ENCODE data around the gene FAAP100. TPM values are rescaled to one million over a fixed set of nuclear protein-coding genes. Genes with fewer than 3 reads are reported as not detected.

Gene FAAP100
- total and polyA plus RNA-seq, 2 experiments from 2014 or later, result 18.3 to 34.4 TPM

DNA sequence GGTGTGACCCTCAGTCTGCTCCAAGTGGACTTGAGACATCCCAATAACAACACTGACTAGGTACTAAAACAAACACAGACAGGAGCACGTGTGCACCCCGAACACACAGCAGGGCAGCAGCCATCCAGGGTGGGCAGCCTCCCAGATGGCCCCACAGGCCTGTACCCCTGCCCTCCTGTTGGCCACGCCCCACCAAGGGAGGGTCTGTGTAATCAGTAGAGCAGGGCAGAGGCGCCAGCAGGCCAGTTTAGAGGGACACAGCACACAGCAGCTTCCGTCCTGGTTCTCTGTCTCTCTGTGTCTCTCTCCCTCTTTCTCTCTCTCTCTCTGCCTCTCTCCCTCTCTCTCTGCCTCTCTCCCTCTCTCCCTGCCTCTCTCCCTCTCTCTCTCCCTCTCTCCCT, 61.0 kb downstream of the FAAP100 start:
- H3K9me2 ChIP-seq (replicated peaks; ENCODE audit: insufficient read depth), result no peaks in the 10 kb centered on the region
- no peaks in the 10 kb centered on the region for H4K20me1 ChIP-seq (ENCODE audit: insufficient read depth, poor library complexity, severe bottlenecking)
- H3K4me1 ChIP-seq (ENCODE audit: insufficient read depth), result peaks cover 36% of the 10 kb centered on the region
- H3K79me2 ChIP-seq, result peaks cover 4% of the 10 kb centered on the region
- no peaks in the 10 kb centered on the region for H3K27me3 ChIP-seq
- no peak overlapping the region for H3K4me3 ChIP-seq
- 51% methylated on average over 4 of the region's 5 CpGs for WGBS (ENCODE audit: low lambda C conversion rate, missing lambda C conversion rate)
- H3K27ac ChIP-seq, result peak overlapping the region; percentile 37
- no peaks in the 10 kb centered on the region for H3K36me3 ChIP-seq (replicated peaks; ENCODE audit: insufficient read depth, low read depth)
- DNase-seq (ENCODE audit: low spot score), result peak; percentile 73
- TF ChIP-seq EZH2phosphoT487 (IDR thresholded peaks at IDR 0.05; ENCODE audit: low read depth, severe bottlenecking, unreplicated experiment) (no peak), CTCF (IDR thresholded peaks at IDR 0.05; ENCODE audit: poor library complexity) (no peak), EZH2 (IDR thresholded peaks at IDR 0.05; ENCODE audit: borderline replicate concordance) (no peak)
- H3K4me2 ChIP-seq, result peak overlapping the region; percentile 42
- no peaks in the 10 kb centered on the region for H3K9me3 ChIP-seq (ENCODE audit: low read depth)
- no peak overlapping the region for H2AFZ ChIP-seq

DNA sequence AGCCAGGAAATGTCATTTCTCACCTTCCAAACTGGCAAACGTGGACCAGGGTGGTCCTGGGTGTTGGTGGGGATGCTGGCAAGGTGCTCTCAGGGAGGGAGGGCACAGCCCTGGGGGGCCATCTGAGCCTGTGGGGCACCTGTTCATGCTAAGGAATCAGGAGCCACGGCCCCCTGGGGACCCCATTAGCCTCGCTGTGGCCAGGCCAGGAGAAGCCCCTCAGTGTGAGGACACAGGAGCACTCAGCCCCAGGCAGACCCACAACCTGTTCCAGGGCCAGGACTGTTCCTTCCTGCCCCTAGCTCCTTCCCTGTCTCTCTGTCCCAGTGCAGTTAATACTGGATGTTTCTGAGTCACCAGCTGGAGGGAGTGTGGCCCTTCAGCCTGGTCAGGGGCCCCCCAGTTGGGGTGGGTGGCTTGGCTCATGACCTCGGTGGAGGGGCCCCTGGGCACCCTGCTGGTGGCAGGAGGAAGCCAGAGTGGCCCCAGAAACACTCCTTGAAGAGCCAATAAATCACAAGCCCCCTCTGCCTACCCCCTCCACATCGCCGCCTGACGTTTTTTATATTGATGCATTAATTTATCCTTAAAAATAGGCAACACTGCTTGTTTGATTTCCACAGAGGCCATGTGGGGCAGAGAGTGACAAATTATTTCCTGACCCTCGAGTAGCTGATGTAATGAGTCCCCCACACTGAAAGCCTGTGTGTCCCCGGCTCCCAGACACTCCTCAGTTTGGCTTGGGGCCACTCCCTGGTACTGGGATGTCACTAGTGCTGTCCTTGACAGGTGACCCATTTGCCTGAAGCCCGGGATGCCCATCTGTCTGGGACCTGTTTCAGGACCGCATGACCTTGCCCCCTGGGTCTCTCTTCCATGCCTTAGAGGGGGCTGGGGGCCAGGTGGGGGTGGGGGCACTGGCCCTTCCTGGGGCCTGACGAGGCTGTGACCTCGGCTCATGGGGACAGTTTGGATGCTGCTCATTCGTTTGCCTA, 61.9 kb downstream of the FAAP100 start:
- H3K36me3 ChIP-seq (replicated peaks; ENCODE audit: insufficient read depth, low read depth), result no peaks in the 10 kb centered on the region
- peaks cover 4% of the 10 kb centered on the region for H3K79me2 ChIP-seq
- H2AFZ ChIP-seq, result no peak overlapping the region
- WGBS (ENCODE audit: low lambda C conversion rate, missing lambda C conversion rate), result 70% methylated on average over 14 of the region's 14 CpGs
- no peaks in the 10 kb centered on the region for H3K9me3 ChIP-seq (ENCODE audit: low read depth)
- TF ChIP-seq CTCF (IDR thresholded peaks at IDR 0.05; ENCODE audit: poor library complexity), result no peak
- no peak for TF ChIP-seq EZH2phosphoT487 (IDR thresholded peaks at IDR 0.05; ENCODE audit: low read depth, severe bottlenecking, unreplicated experiment)
- TF ChIP-seq EZH2 (IDR thresholded peaks at IDR 0.05; ENCODE audit: borderline replicate concordance), result no peak
- no peak overlapping the region for H3K4me3 ChIP-seq
- no peaks in the 10 kb centered on the region for H3K9me2 ChIP-seq (replicated peaks; ENCODE audit: insufficient read depth)
- no peaks in the 10 kb centered on the region for H4K20me1 ChIP-seq (ENCODE audit: insufficient read depth, poor library complexity, severe bottlenecking)
- no peaks in the 10 kb centered on the region for H3K27me3 ChIP-seq
- H3K4me1 ChIP-seq (ENCODE audit: insufficient read depth), result peaks cover 36% of the 10 kb centered on the region
- DNase-seq (ENCODE audit: low spot score), result no peak
- peak overlapping the region; percentile 49 for H3K4me2 ChIP-seq
- H3K27ac ChIP-seq, result peak overlapping the region; percentile 45

Small RNAs within 50 kb of the gene (small RNA-seq; reads per million reads assigned to genes)
- gene RF00019, result not detected

Other genes starting within 250 kb of the FAAP100 start
- 6.6 and 8.6 TPM in 2 replicates for gene BAHCC1, start 156.9 kb downstream of the FAAP100 start, total RNA-seq
- 6.4 and 7.9 TPM in 2 replicates for gene BAHCC1, start 156.9 kb downstream of the FAAP100 start, polyA plus RNA-seq
- gene ACTG1, start 39.6 kb downstream of the FAAP100 start, total RNA-seq, result 3,207 and 3,298 TPM in 2 replicates
- gene ACTG1, start 39.6 kb downstream of the FAAP100 start, polyA plus RNA-seq, result 2,719 and 2,832 TPM in 2 replicates
- gene FSCN2, start 24.0 kb downstream of the FAAP100 start, total RNA-seq, result 1.8 and 3.7 TPM in 2 replicates
- 0.29 and 0.40 TPM in 2 replicates for gene FSCN2, start 24.0 kb downstream of the FAAP100 start, polyA plus RNA-seq
- gene NPLOC4, start 84.8 kb upstream of the FAAP100 start, total RNA-seq, result 48.2 and 54.6 TPM in 2 replicates
- 53.7 and 56.1 TPM in 2 replicates for gene NPLOC4, start 84.8 kb upstream of the FAAP100 start, polyA plus RNA-seq
- 1.4 and 3.5 TPM in 2 replicates for gene TSPAN10, start 84.8 kb upstream of the FAAP100 start, total RNA-seq
- 12.0 and 15.2 TPM in 2 replicates for gene TSPAN10, start 84.8 kb upstream of the FAAP100 start, polyA plus RNA-seq
- 0.87 and 2.1 TPM in 2 replicates for gene PDE6G, start 104.2 kb upstream of the FAAP100 start, total RNA-seq
- gene PDE6G, start 104.2 kb upstream of the FAAP100 start, polyA plus RNA-seq, result 0.37 and 0.83 TPM in 2 replicates
- 22.3 and 37.8 TPM in 2 replicates for gene OXLD1, start 114.3 kb upstream of the FAAP100 start, total RNA-seq
- 39.8 and 55.2 TPM in 2 replicates for gene OXLD1, start 114.3 kb upstream of the FAAP100 start, polyA plus RNA-seq
- 8.3 and 9.1 TPM in 2 replicates for gene CCDC137, start 114.4 kb upstream of the FAAP100 start, total RNA-seq
- 20.5 and 23.0 TPM in 2 replicates for gene CCDC137, start 114.4 kb upstream of the FAAP100 start, polyA plus RNA-seq
- gene ARL16, start 131.4 kb upstream of the FAAP100 start, total RNA-seq, result 34.2 and 38.8 TPM in 2 replicates
- 64.6 and 70.6 TPM in 2 replicates for gene ARL16, start 131.4 kb upstream of the FAAP100 start, polyA plus RNA-seq
- gene HGS, start 131.7 kb upstream of the FAAP100 start, total RNA-seq, result 47.3 and 59.2 TPM in 2 replicates
- 128 and 142 TPM in 2 replicates for gene HGS, start 131.7 kb upstream of the FAAP100 start, polyA plus RNA-seq
- 24.5 and 37.0 TPM in 2 replicates for gene MRPL12, start 151.0 kb upstream of the FAAP100 start, total RNA-seq
- gene MRPL12, start 151.0 kb upstream of the FAAP100 start, polyA plus RNA-seq, result 94.6 and 96.1 TPM in 2 replicates
- 27.5 and 31.3 TPM in 2 replicates for gene SLC25A10, start 159.9 kb upstream of the FAAP100 start, total RNA-seq
- gene SLC25A10, start 159.9 kb upstream of the FAAP100 start, polyA plus RNA-seq, result 34.8 and 53.2 TPM in 2 replicates

Data from hepatocyte (in vitro differentiated cells).